OCI-M2 (cell line): ENCODE data around the gene SLC25A30.
"Not testable (repeated sequence)": the region's sequence is repeated elsewhere in the genome, so short reads cannot be mapped to it uniquely, and the experiment has no call there.

Experiments
- DNase-seq: peaks from one replicate; lab custom pipeline; 2025; ENCODE audit not compliant: unreplicated experiment; lab: John Stamatoyannopoulos, UW

Gene SLC25A30

DNA sequence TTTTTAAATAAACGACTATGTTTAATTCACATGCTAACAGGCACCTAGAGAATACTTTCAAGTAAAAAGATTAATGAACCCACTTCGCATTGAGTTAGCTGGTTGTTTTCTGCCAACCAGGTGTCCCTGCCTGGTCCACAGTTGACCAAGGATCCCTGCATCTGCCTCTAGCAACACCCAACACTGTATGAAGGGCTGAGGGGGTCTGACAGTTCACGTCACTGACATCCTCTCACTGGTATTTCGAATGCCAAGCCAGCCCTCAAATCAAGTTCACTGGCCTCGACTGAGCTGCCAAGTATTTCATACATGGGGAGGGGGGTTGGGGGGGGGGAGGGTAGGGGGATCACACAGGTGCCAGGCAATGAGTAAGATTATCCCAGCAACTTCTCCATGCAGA is 25.4 kb downstream of the SLC25A30 start:
- no peak for DNase-seq

DNA sequence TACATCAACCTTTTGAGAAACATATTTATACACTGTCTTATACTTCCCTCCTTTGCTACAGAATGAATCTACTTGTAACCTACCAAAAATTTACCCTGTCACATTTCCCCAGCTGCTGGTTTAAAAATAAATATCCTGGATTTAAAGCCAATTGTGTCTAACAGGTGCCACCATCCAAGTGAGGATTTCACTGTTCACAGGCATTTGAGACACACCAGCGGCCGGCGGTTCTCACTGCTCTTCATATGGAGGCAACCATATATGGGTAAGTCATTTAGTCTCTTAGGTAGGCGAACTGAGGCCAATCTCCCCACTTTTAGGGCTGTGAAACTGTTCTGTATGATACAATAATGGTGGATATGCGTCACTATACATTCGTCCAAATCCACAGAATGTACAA is 26.2 kb downstream of the SLC25A30 start:
- no peak for DNase-seq

DNA sequence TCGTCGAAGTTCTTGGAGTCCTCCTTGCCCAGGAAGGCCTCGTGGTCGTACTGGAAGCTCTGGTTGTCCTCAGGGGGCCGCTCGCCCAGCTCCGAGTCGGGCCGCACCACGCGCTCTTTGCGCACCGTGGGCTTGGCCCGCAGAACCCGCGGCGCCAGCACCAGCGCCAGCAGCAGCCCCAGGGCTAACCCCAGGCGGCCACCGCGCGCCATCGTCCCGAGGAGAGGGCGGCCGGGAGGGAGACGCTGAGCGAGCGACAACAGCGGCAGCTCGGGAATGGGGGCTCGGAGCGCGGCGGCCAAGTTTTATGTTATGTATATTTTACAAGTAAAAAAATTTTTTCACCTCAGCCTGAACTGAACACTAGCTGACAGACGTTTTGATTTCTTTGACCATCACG is 27.0 kb downstream of the SLC25A30 start:
- not testable (repeated sequence) for DNase-seq

DNA sequence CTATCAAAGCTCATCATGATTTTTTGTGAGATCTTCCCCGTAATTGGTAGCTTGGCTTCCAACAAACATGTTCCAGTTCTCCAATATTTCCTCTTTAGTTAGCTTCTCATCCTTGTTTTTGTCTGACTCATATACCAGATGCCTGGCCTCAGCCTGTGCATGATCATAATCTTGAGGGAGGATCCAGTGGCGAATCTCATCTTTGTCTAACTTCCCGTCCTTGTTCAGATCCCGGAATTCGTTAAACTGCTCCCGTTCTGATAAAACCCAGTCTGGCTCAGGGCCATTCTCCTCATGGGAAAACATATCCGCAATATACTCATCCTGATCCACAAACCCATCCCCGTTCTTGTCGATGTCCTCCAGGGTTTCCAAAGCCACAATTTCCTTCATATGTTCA is 27.8 kb downstream of the SLC25A30 start:
- not testable (repeated sequence) for DNase-seq

DNA sequence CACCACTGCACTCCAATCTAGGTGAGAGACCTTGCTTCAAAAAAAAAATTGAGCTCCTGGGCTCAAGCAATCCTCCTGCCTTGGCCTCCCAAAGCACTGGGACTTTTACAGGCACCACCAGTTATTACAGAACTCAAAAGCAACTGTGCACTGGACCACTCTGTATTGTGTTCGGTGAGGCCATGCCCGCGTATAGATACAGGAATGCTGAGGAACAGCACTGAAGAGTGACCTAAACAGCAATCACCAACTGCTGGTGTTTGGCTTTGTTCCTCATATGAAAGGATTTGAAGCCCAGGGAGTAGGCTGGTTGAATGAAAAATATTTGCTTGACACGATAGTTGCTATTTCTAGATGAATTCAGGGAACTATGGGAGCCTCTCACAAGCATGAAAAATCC is 29.5 kb downstream of the SLC25A30 start:
- DNase-seq: no peak

DNA sequence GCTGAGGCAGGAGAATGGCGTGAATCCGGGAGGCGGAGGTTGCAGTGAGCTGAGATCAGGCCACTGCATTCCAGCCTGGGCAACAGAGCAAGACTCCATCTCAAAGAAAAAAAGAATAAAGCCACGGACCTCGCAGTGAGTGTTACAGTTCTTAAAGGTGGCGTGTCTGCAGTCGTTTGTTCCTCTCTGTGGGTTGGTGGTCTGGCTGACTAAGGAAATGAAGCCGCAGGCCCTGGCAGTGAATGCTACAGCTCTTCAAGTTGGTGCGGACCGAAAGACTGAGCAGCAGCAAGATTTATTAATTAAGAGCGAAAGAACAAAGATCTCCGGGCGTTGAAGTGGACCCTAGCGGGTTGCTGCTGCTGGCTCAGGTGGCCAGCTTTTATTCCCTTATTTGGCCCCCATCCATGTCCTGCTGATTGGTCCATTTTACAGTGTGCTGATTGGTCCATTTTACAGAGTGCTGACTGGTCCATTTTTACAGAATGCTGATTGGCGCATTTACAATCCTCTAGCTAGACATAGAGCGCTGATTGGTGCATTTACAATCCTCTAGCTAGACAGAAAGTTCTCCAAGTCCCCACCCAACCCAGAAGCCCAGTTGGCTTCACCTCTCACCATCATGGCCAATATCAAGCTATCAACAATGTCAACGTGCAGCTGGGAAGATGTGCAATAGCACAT is 31.1 kb downstream of the SLC25A30 start:
- not testable (repeated sequence) for DNase-seq

DNA sequence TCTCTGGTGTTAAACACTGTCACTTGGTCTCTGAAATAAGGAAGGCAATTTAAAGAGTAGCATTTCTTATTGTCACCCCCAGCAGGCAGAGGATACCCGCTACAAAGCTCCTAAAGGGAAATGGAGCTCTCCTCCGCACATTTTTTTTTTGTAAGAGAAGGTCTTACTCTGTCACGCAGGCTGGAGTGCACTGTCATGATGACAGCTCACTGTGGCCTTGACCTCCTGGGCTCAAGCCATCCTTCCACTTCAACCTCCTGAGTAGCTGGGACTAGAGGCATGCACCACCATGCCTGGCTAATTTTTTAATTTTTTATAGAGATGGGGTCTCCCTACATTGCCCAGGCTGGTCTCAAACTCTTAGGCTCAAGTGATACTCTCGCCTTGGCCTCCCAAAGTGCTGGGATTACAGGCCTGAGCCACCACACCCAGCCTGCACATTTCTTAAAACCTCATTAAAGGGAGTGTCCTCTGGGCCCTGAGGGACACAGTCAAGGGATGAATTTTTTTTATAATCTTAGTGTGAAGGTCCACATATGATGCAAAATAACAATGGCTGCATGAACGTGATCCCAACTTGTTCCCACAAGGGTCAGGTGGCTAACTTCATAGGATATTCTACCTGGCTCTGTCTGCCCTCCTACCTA is 32.1 kb downstream of the SLC25A30 start:
- DNase-seq: no peak

DNA sequence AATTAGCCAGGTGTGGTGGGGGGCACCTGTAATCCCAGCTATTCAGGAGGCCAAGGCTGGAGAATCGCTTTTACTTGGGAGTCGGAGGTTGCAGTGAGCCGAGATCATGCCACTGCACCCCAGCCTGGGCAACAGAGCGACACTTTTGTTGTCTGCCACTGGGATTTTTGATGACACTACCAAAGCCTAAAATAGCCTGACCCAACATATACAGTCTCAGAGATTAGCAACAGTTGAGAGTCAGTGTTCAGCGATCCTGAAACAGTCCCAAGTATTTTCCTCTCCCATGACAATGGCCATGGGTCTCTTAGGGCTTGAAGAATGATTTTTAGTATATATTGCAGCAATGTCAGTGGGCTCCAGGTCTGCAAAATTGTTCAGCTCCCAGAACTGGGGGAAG is 32.9 kb downstream of the SLC25A30 start:
- DNase-seq: no peak

DNA sequence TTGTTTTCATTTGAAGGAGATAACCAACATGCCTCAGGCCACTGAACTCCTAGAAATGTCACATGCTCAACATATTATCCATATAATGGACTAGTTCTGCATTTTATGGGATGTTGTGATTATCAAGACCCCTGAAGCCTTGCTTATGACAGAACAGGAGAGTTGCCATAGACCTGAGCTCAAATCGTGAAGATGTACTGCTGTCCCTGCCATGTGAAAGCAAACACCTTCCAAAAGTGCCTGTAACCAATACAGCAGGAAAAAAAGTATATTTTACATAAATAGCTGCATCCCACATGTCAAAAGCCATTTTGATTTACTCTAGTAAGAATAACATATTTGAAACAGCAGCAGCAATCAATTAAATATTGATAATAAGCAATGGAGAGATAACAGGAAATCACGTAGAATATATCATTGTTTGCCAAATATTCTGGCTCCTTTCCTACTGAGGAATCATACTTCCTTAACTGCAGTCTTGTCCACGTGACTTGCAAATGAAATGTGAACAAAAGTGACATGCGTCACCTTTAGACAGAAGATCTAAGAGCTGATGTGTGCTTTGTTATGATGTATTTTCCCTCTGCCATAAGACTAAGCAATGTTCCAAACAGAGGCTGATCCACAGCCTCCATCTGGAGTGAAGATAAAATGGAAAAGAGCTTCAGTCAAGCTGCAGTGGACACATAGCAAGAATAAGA is 33.5 kb downstream of the SLC25A30 start:
- DNase-seq: no peak

DNA sequence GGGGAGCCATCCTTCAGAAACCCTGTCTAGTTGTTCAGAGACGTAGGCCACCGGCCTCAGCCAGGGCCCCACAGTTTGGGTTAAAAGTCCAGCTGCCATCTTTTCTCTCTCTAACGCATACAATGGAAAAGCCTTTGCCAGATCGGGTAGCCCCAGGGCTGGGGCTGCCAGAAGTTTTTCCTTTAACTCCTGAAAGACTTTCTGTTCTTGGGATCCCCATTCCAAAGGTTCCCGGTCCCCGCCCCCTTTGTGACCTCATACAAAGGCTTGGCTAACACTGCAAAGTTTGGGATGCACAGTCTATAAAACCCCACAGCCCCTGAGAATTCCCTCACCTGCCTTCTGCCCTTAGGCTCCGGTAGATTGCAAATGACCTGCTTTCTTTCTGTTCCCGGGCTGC is 35.4 kb downstream of the SLC25A30 start:
- not testable (repeated sequence) for DNase-seq

DNA sequence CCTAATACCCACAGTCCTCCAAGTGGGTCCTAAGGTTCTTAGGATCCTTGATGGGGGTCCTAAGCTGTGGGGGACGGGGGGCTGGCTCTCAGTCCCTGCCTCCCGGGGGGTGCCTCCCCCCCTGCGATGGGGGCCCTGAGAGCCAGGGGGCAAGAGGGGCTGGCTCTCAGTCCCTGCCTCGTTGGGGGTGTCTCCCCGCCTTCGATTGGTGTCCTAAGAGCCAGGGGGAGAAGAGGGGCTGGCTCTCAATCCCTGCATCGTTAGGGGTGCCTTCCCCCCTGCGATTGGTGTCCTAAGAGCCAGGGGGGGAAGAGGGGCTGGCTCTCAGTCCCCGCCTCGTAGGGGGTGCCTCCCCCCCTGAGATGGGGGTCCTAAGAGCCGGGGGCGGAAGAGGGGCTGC is 37.0 kb downstream of the SLC25A30 start:
- DNase-seq: no peak

DNA sequence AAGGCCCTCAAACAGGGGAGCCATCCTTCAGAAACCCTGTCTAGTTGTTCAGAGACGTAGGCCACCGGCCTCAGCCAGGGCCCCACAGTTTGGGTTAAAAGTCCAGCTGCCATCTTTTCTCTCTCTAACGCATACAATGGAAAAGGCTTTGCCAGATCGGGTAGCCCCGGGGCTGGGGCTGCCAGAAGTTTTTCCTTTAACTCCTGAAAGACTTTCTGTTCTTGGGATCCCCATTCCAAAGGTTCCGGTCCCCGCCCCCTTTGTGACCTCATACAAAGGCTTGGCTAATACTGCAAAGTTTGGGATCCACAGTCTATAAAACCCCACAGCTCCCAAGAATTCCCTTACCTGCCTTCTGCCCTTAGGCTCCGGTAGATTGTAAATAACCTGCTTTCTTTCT is 37.5 kb downstream of the SLC25A30 start:
- DNase-seq: not testable (repeated sequence)

DNA sequence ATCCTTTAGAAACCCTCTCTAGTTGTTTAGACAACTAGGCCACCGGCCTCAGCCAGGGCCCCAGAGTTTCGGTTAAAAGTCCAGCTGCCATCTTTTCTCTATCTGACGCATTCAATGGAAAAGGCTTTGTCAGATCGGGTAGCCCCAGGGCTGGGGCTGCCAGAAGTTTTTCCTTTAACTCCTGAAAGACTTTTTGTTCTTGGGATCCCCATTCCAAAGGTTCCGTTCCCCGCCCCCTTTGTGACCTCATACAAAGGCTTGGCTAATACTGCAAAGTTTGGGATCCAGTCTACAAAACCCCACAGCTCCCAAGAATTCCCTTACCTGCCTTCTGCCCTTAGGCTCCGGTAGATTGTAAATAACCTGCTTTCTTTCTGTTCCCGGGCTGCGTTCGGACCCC is 38.7 kb downstream of the SLC25A30 start:
- DNase-seq: not testable (repeated sequence)

DNA sequence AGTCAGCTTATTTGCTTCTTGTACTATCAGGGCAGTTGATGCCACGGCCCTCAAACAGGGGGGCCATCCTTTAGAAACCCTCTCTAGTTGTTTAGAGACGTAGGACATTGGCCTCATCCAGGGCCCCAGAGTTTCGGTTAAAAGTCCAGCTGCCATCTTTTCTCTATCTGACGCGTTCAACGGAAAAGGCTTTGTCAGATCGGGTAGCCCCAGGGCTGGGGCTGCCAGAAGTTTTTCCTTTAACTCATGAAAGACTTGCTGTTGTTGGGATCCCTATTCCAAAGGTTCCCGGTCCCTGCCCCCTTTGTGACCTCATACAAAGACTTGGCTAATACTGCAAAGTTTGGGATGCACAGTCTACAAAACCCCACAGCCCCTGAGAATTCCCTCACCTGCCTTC is 39.4 kb downstream of the SLC25A30 start:
- not testable (repeated sequence) for DNase-seq

DNA sequence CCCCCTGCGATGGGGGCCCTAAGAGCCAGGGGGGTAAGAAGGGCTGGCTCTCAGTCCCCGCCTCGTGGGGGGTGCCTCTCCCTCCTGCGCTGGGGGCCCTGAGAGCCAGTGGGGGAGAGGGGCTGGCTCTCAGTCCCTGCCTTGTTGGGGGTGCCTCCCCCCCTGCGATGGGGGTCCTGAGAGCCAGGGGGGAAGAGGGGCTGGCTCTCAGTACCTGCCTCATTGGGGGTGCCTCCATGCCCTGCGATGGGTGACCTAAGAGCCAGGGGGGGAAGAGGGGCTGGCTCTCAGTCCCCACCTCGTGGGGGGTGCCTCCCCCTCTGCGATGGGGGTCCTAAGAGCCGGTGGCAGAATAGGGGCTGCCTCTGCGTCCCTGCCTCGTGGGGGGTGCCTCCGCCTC is 40.9 kb downstream of the SLC25A30 start:
- DNase-seq: not testable (repeated sequence)

DNA sequence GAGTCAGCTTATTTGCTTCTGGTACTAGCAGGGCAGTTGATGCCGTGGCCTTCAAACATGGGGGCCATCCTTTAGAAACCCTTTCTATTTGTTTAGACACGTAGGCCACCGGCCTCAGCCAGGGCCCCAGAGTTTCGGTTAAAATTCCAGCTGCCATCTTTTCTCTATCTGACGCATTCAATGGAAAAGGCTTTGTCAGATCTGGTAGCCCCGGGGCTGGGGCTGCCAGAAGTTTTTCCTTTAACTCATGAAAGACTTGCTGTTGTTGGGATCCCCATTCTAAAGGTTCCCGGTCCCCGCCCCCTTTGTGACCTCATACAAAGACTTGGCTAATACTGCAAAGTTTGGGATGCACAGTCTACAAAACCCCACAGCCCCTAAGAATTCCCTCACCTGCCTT is 41.5 kb downstream of the SLC25A30 start:
- DNase-seq: not testable (repeated sequence)

DNA sequence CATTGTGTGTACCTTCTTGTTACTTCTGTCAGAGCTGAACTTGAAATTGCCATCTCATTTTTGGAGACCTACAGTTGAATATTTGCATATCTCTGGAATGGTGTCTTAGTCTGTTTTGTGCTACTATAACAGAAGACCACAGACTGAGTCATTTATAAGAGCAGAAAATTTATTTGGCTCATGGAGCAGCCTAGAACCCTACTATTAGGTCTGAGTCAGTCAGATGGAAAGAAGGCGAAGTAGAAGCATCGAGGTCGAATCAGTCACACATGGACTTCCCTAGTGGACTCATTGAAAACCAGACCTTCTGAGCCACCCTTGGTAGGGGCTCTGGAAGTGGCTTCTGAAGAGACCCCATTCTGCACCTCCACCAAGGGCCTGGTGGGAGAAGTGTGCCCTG is 43.3 kb downstream of the SLC25A30 start:
- no peak for DNase-seq

DNA sequence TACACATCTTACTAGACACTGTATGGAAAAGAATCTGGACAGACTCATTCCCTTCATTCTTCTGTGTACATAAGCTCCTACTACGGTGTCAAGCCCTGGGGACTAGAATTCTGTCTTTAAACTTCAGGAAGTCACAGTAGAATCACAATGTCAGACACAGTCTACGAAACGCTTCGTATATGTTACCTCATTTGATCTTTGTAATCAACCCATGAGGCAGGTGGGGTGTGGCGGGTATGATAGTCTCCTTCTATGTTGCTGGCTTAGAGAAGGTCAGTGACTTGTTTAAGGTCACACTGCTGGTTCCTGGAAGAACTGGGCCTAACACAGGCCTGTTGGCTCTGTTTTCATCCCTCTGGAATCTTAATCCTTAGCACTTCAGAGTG is 45.0 kb downstream of the SLC25A30 start:
- no peak for DNase-seq

DNA sequence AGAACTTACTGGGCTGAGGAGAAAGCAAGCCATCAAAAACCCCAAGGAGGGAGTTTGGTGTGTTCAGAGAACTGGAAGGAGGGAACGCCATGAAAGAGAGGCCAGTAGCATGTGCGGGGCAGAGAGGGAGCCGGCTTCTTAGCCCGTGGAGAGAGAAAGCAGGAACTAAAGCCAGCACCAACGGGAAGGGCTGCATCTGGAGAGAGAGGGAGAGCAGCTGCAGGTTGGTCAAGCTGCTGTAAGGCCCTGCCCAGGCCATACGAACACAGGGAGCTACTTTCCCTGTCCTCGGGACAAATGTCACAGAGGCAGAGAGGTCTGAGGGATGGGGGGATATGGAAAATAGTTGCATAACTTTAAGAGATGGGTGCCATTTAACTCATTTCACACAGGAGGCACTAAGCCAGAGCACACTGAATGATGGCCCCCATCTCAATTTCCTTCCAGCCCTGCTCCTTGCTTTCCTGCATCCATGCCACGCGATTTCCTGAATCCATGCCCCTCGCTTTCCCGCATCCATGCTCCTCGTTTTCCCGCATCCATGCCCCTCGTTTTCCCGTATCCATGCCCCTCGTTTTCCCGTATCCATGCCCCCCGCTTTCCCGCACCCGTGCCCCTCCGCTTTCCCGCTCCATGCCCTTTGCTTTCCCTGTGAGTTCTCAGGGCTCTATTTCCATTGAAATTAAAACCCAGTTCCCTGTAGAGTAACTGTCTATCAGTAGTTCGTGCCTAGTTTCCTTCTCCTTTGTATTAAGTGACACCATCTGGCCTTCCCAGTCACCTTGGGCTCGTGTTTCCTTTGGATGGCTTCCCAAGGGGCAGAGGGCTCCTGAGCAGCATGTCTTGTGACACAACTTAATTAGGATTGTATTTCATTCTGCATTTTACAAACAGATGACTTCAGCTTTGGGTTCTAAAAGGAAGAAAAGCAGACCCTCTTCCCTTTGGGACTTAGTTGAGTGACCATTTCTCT is 45.7 kb downstream of the SLC25A30 start:
- no peak for DNase-seq

DNA sequence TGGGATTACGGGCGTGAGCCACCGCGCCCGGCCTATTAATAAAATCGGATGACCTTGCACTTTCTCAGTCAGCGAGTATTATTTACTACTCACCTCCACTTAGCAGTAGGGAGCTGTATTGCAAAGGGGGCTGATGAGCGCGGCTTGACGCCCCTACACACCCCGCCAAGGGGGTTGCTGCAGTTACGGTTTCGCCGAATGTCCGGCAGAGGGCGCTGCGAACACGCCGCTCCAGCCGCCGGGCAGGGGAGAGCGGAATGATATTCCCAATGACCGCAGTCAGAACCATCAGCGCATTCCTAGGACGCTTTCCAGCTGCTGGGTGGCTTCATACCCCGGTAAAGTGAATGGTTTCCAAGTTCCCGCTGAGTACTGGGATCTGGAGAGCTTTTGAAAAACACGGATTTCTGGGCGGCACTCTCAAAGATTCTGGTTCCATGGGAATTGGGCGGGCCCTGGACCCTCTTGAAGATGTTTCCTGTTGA is 47.2 kb downstream of the SLC25A30 start:
- DNase-seq: no peak

DNA sequence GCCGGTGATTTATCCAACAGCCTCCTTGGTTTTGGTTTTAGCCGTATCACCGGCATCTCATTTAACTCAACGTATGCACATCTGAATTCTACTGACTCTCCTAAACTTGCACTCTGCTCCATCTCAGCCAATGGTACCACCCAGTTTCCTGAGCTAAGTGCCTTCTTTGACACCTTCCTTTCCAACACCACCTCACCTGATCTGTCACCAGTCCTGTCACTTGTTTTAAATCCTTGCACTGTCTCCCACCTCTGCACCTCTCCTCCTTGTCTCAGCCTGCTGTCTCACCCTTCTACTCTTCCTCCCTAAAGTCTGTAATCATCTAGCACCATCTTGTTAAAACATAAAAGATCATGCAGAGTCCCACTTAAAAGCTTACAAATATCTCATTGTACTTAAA is 49.1 kb downstream of the SLC25A30 start:
- DNase-seq: no peak
